NCI-H526 (cell line): ENCODE data around the gene EIF4G2.
"Not testable (repeated sequence)": the region's sequence is repeated elsewhere in the genome, so short reads cannot be mapped to it uniquely, and the experiment has no call there.

Source experiments
- DNase-seq, 2 experiments: peaks; one replicate each; lab custom pipeline; 2025; lab: John Stamatoyannopoulos, UW

Gene EIF4G2

GRCh38 chr11:10808553-10809372 lies at the start of gene EIF4G2:
TSS of gene EIF4G2 (minus strand) at chr11:10808926.
- peak; percentile 97 to 99 for DNase-seq

GRCh38 chr11:10857709-10858438 lies 49.1 kb upstream of the EIF4G2 start, which contains the start of gene ZBED5:
TSS of gene ZBED5 (minus strand) at chr11:10858053. CDS start at chr11:10854945, 3,108 bp downstream.
- peak; percentile 98 to 99 for DNase-seq

DNA sequence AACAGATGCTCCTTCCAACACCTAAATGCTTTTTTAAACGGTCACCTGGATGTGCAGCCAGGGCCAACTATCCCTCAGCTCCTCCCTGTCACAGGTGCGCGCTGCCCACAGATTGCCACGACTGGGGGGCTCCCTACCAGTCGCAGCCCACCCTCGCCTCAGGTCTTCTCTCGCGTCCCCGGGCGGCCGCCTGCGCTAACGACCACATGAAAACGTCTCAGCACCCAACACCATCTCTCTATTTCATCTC lies 48.7 kb upstream of the EIF4G2 start:
- DNase-seq, result no peak

GRCh38 chr11:10856689-10857458 lies 48.1 kb upstream of the EIF4G2 start:
- peak; percentile 73 to 76 for DNase-seq

GRCh38 chr11:10855295-10855694 lies 46.6 kb upstream of the EIF4G2 start:
- no peak for DNase-seq

GRCh38 chr11:10847960-10848860 lies 39.5 kb upstream of the EIF4G2 start:
- DNase-seq, result no peak

GRCh38 chr11:10846660-10847059 lies 37.9 kb upstream of the EIF4G2 start:
- DNase-seq, result no peak

- DNase-seq, result no peak
Observed at GRCh38 chr11:10845589-10845988, 36.9 kb upstream of the EIF4G2 start.

- DNase-seq, result no peak
Observed at GRCh38 chr11:10844796-10845195, 36.1 kb upstream of the EIF4G2 start.

DNA sequence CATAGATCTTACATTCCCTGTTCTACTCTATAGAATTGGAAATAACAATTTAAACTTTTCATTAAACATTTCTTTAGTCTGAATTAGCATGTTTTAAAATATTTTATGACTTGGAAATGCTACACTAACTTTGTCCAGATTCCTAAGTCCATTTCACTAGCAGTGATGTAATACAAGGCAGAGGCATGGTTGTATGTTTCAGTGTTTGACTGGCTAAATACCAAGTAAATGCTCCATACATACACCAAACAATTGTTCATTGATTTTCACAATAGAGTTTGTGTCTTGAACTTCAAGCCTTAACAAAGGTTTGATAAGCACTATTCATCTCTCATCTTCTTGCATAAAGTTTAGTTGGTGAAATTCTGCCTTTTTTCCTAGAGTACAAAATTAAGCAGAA lies 35.6 kb upstream of the EIF4G2 start:
- DNase-seq, result no peak

- no peak for DNase-seq
Observed at GRCh38 chr11:10838881-10839280, 30.2 kb upstream of the EIF4G2 start.

GRCh38 chr11:10838083-10838482 lies 29.4 kb upstream of the EIF4G2 start:
- no peak for DNase-seq

GRCh38 chr11:10836884-10837283 lies 28.2 kb upstream of the EIF4G2 start:
- DNase-seq, result not testable (repeated sequence)

DNA sequence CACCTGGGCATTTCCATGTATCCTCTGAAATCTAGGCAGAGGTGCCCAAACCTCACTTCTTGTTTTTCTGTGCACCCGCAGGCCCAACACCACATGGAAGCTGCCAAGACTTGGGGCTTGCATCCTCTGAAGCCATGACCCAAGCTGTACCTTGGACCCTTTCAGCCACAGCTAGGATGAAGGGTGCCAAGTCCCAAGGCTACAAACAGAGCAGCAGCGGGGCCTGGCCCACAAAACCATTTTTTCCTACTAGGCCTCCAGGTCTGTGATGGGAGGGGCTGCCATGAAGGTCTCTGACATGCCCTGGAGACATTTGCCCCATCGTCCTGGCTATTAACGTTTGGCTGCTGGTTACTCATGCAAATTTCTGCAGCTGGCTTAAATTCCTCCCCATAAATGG lies 20.4 kb upstream of the EIF4G2 start:
- DNase-seq, result peak in 1 of 2 experiments; percentile 12

DNA sequence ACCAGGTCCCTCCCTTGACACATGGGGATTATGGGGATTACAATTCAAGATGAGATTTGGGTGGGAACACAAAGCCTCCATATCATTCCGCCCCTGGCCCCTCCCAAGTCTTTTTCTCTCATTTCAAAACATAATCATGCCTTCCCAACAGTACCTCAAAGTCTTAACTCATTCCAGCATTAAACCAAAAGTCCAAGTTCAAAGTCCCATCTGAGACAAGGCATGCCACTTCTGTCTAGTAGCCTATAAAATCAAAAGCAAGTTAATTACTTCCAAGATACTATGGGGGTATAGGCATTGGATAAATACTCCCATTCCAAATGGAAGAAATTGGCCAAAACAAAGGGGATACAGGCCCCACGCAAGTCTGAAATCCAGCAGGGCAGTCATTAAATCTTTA lies 19.7 kb upstream of the EIF4G2 start:
- DNase-seq, result no peak

GRCh38 chr11:10824888-10825287 lies 16.2 kb upstream of the EIF4G2 start:
- no peak for DNase-seq

DNA sequence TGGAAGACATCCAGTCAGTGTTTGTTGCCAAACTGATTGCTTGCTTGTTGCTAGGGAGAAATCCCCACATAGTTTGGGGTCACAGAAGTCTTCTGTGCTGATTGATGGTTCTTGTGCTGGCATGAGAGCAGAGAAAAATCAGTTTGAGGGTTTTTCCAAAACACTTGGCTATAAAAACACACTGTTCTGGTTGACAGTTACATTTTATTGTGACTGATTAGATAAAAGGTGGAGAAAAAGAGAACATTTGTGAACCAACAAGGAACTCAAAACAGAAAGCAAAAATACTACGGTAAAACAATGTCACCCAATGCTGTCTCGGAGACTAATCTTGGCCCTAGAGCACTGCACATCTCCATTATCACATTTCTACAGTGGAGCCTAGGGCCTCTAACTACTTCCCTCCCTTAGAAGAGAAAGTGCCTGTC lies 14.4 kb upstream of the EIF4G2 start:
- DNase-seq, result no peak

- DNase-seq, result not testable (repeated sequence)
Observed at GRCh38 chr11:10822491-10822890, 13.8 kb upstream of the EIF4G2 start.

DNA sequence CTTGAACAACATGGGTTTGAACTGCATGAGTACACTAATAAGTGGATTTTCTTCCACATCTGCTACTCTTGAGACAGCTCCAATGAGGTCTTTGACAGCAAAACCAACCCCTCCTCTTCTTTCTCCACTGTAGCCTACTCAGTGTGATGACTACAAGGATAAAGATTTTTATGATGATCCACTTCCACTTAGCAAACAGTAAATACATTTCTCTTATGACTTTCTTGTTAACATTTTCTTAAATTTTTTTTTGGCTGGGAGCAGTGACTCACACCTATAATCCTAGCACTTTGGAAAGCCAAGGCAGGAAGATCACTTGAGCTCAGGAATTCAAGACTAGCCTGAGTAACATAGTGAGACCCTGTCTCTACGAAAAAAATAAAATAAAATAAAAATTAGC lies 9.9 kb upstream of the EIF4G2 start:
- DNase-seq, result no peak

DNA sequence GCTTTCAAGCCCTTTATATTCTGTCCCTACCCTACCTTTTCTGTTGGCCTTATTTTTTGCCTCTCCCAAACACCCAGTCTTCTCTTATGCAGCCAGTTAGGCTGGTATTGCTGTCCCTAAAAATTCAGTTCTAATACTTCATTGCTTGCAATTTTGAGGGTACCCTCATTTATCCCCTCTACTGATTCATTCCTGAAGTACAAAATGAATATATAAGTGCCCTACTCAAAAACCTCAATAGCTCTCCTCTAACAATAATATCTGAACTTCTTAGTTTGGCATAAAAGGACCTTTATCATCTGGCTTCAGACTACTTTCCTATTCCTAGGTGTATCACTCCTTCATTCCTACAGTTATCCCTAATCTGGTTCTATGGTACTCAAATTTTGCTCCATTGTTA lies 5.2 kb upstream of the EIF4G2 start:
- DNase-seq, result no peak

DNA sequence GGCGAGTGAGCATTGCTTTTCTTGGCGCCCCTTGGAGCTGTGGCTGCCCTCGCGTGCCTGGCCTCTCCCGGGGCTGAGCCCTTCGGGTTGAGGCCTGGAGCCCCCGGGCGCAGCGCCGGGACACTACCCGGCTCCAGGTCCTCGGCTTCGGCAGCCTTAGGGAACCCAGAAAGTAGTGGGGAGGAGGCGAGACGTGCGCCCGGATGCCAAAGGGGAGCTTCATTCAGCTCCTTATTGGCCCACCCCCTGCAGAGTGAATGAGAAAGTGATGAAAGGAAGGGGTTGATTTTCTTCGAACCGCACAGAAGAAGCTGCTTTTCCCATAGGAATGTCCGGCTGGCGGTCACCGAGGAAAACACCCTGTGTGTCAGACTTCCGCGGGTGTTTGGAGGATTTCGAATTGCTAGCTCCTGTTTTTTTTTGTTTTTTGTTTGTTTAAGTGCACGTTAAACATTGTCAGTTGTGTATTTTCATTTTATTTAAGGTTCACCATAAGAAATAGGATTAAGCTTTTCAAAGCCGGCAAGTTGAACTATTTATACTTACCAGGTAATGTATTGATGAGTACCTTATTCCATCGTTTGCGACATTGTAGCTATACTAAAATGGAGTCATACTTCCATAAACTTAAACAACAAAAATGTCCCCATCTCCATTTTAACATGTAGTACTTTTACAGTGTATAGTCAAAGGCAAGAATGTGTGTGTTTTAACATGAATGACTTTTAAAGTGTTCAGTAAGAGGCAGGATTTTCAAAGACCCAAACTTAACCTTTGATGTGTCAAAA lies 841 bp upstream of the EIF4G2 start:
- peak; percentile 52 to 86 for DNase-seq
